Small intestine (tissue), 7 donors: ENCODE results near the gene TMEM72. TPM values are rescaled to one million over a fixed set of nuclear protein-coding genes. Genes with fewer than 3 reads are reported as not detected.

ENCODE experiments used
- DNase-seq, 2 donors: peaks; one replicate each; pipeline versions ENCODE4 v3.0.0 to v3.0.0-alpha.2; 2013
- FAIRE-seq: peaks from 2 replicates; lab custom pipeline; 2012; peaks lifted over from hg19 to GRCh38; lab: Jason Lieb, UNC
- H3K27ac ChIP-seq, 3 donors: one replicate each; pipeline ENCODE4 v1.5.1; 2013; ENCODE audit warnings: low read length in 2 of 3, mild to moderate bottlenecking in 2 of 3, control low read depth in 1 of 3, inconsistent platforms in 1 of 3, low read depth in 1 of 3, moderate library complexity in 1 of 3
- H3K27me3 ChIP-seq, 3 donors: one replicate each; pipeline ENCODE4 v1.6.1; 2013; ENCODE audit warnings: low read length in 3 of 3, inconsistent platforms in 1 of 3; ENCODE audit not compliant: control insufficient read depth in 3 of 3, insufficient read depth in 3 of 3
- H3K36me3 ChIP-seq, 3 donors: one replicate each; pipeline ENCODE4 v1.6.1; 2013; ENCODE audit warnings: low read length in 3 of 3, inconsistent platforms in 1 of 3, low read depth in 1 of 3, mild to moderate bottlenecking in 1 of 3, moderate library complexity in 1 of 3; ENCODE audit not compliant: control insufficient read depth in 3 of 3, insufficient read depth in 2 of 3
- H3K4me1 ChIP-seq, 3 donors: one replicate each; pipeline ENCODE4 v1.6.1; 2013; ENCODE audit warnings: low read length in 2 of 3, inconsistent platforms in 1 of 3, low read depth in 1 of 3, mild to moderate bottlenecking in 1 of 3, moderate library complexity in 1 of 3; ENCODE audit not compliant: control insufficient read depth in 3 of 3, insufficient read depth in 2 of 3
- H3K4me3 ChIP-seq, 3 donors: one replicate each; pipeline ENCODE4 v1.5.1; 2013; ENCODE audit warnings: low read length in 3 of 3, control low read depth in 1 of 3, inconsistent platforms in 1 of 3, low read depth in 1 of 3, mild to moderate bottlenecking in 1 of 3, moderate library complexity in 1 of 3
- H3K9me3 ChIP-seq, 2 donors: one replicate each; pipeline ENCODE4 v1.6.1; 2013; ENCODE audit warnings: low read depth in 1 of 2, low read length in 1 of 2; ENCODE audit not compliant: control insufficient read depth in 2 of 2, insufficient read depth in 1 of 2
- WGBS, 3 donors: extraction: QIAGEN DNeasy Blood & Tissue Kit; methylation state at CpG; one replicate each; pipeline ENCODE4 v1.1.7; 2013; 5-methylcytosine and 5-hydroxymethylcytosine counted together
- polyA plus RNA-seq, 4 donors: library from polyadenylated mRNA; stranded (reverse) in 3 of 4; unstranded in 1 of 4; fragments of 200-250 nt in 3 of 4; fragments of 120-200 nt in 1 of 4; gene quantifications; one replicate each; pipeline versions ENCODE4 v1.2.1 to v1.2.3, GENCODE V29; 2013
- donor health status: healthy with polysubstance abuse.
- donor health status: control.
- donor health status: control.
- donor health status: Bipolar disorder and iron deficiency.
- donor health status: healthy.

TMEM72 gene
- polyA plus RNA-seq, 4 donors, result 0.28 to 0.64 TPM; not detected in 2

GRCh38 chr10:44959247-44960087, 48.3 kb downstream of the TMEM72 start, which contains the start of gene RASSF4:
Gene RASSF4, plus strand, starts transcription at chr10:44959802. Its CDS starts 10,401 bp downstream, at chr10:44970203.
- Histone ChIP-seq H3K4me1 (peaks cover 4 to 54% (median 9%) of the 10 kb centered on the region in 3 donors), H3K27ac (peak within 1 kb of the TSS; percentile 91 to 98 (median 93)), H3K9me3 (peaks cover 0 to 3% of the 10 kb centered on the region in 2 donors), H3K36me3 (peaks cover 0 to 15% (median 0%) of the 10 kb centered on the region in 3 donors), H3K27me3 (no peaks in the 10 kb centered on the region), H3K4me3 (peak within 1 kb of the TSS; percentile 46 to 77 (median 71))
- FAIRE-seq (no peak), DNase-seq (peak; percentile 96)
- WGBS, 3 donors, result 1 to 2% (median 1%) methylated on average over 50 to 74 of the region's 74 CpGs

DNA sequence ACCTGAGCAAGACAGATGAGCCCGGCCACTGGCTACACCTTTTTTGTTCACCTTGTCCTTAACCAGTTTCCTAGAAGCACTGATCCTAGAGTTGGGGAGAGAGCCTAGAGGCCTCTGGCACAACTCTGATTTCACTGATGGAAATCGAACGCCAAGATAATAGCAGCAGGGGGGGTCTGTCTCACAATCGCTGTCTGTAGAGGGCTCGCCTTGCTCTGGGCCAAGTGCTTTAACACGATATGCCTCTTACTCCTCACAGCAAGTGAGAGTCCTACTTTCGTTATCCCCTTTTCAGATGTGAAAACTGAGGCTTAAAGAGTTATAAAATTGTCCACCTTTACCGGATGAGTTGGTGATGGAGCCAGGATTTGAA, 48.9 kb downstream of the TMEM72 start:
- peak in 1 of 2 donors; percentile 40 for DNase-seq
- peak overlapping the region; percentile 34 to 77 (median 71) for H3K4me3 ChIP-seq
- H3K27me3 ChIP-seq, result no peaks in the 10 kb centered on the region
- no peak for FAIRE-seq
- WGBS, 3 donors, result 14 to 36% (median 33%) methylated on average over 8 of the region's 8 CpGs
- peaks cover 0 to 12% (median 0%) of the 10 kb centered on the region in 3 donors for H3K36me3 ChIP-seq
- peaks cover 10 to 60% (median 11%) of the 10 kb centered on the region in 3 donors for H3K4me1 ChIP-seq
- H3K9me3 ChIP-seq, result peaks cover 0 to 3% of the 10 kb centered on the region in 2 donors
- H3K27ac ChIP-seq, result peak overlapping the region; percentile 27 to 79 (median 70)

DNA sequence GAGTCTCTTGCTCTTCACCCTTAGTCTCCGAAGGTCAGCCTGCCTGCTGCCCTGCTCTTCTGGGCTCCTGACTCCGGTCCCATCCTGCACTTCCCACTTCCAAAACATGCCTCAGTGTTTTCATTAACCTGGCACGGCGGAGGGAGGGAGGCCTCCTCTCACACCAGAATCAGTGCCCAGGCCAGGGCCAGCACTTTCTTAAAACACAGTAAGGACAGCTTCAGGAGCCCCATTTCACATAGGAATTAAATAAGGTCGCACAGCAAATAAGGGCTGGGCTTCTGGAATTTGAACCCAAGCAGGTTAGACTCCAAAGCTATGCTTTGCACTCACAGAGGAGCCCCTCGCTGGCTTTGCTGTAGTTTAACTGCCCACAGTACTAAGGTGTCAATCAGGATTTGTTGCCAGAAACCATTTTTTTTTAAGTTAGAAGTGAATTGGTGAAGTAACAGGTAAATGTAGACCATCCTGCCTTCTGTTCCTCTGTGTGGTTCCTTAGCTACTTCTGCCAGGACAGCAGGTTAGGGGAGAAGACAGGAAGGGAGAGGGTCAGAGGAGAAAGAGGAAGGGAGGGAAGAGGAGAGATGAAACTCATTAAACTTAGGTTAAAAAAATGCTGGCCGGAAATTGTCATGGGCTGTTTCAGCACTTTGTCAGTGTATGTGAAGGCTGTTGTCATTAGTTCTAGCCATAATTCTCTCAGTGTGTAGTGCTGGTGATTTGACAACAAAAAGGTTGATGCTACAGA, 49.5 kb downstream of the TMEM72 start:
- 14 to 59% (median 45%) methylated on average over 7 of the region's 7 CpGs for WGBS, 3 donors
- H3K4me1 ChIP-seq, result peaks cover 11 to 66% (median 13%) of the 10 kb centered on the region in 3 donors

DNA sequence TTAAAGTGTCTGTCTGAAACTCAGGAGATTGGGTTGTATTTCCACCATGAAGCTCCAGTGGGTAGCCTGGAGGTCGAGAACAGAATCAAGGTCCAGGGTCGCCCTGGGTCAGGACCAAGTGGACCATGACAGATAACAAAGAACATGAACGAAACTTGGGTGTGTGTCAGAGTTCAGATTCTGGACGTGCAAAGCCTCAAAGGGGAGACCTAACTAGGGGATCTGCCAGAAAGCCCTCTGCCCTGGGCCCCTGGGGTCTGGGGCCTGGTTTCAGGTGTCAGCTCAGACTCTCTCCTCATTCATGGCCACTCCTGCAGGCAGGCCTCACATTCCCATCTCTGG, 50.1 kb downstream of the TMEM72 start:
- Histone ChIP-seq H3K36me3 (peaks cover 0 to 7% (median 0%) of the 10 kb centered on the region in 3 donors), H3K27me3 (no peaks in the 10 kb centered on the region), H3K27ac (peak overlapping the region; percentile 8 to 70 (median 35)), H3K9me3 (peaks cover 0 to 3% of the 10 kb centered on the region in 2 donors), H3K4me1 (peaks cover 11 to 71% (median 14%) of the 10 kb centered on the region in 3 donors), H3K4me3 (peak overlapping the region in 1 of 3 donors; percentile 71)
- peak in 1 of 2 donors; percentile 42 for DNase-seq
- whole genome bisulfite sequencing, 3 donors, result 25 to 38% (median 26%) methylated on average over 3 to 4 of the region's 4 CpGs
- no peak for FAIRE-seq

More for the DNA sequence above, 49.5 kb downstream of the TMEM72 start:
- no peaks in the 10 kb centered on the region for H3K27me3 ChIP-seq
- peaks cover 0 to 3% of the 10 kb centered on the region in 2 donors for H3K9me3 ChIP-seq
- DNase-seq (peak; percentile 46 to 61), FAIRE-seq (no peak)
- H3K36me3 ChIP-seq, result peaks cover 0 to 12% (median 0%) of the 10 kb centered on the region in 3 donors
- H3K27ac ChIP-seq, result peak overlapping the region; percentile 27 to 79 (median 70)
- peak overlapping the region in 2 of 3 donors; percentile 71 to 77 for H3K4me3 ChIP-seq

DNA sequence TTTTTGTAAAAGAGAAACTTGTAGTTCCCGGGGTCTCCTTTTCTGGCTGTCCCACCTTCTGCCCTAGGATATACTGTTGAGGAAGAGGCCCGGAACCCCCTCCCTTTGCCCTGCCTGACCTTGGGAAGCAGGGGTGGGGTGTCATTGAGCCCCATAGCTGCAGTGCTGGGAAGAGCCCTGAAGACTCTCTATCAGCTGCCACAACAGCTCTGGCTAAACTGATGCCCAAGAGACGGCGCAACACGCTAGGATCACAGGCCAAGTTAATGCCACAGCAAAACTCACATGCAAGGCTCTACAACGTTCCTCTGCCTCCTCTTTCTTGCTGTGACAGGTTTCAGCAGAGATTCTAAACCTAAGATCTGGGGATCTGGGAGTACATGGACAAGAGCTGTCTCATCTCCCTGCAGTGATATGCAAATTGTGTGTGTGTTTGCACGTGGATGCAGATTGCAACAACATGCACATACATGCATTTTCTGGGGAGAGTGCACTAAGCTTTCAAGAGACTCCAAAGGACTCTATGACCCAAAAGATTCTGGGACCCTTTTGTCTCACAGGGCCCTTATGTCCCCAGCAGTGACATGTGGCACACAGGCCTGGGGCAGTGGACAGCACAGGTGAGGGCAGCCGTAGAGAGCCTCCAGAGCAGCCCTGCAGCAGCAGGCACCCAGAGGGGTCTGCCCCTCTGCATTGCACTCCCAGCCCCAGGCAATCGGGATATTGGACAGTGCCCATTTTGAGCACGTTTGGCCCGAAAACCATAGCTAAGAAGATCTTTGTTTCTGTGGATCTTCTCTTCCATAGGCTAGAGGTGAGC, 51.0 kb downstream of the TMEM72 start:
- WGBS, 3 donors, result 55 to 79% (median 63%) methylated on average over 11 of the region's 11 CpGs
- Histone ChIP-seq H3K4me3 (no peak overlapping the region), H3K36me3 (peaks cover 0 to 4% (median 0%) of the 10 kb centered on the region in 3 donors), H3K9me3 (no peaks in the 10 kb centered on the region), H3K27me3 (no peaks in the 10 kb centered on the region), H3K4me1 (peaks cover 11 to 80% (median 16%) of the 10 kb centered on the region in 3 donors), H3K27ac (no peak overlapping the region)
- FAIRE-seq (no peak), DNase-seq (no peak)

DNA sequence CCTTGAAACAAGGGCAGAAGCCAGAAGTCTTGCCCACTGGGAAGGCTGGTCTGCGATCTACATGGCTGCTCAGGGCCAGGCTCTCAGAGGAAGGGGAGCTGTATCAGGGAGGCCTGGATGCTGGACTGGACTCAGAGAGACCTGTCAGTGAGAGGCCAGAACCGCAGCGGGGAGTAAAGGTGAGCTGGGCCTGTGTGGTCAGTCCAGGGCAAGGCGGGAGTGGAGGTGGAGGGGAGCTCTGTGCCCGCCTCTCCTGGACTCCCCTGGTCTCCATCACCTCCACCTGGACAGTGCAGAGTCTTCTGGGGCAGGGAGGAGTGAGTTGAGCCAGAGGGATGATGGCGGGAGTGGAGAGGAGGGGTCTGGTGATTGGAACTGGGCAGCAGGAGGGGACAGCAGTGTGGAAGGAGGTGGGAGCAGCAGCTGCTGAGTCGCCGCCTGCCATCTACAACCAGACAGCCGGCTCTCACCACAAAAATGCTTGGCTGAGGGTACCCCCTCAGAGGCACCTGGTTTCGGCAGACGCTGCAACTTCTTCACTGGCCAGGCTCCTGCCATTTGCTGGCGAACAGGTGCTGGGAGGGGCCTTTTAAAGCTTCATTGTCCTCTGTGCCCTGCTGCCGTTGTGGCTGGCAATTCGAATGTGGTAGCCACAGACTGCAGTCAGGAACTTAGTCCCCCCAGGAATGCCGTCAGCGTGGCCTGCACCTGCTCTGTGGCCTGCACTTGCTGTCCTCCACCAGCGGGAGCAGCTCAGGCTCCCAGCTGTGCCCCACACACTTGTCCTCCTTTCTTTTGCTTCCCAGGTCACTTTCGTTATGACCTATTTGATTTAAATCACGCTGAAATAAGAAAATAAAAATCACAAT, 52.0 kb downstream of the TMEM72 start:
- FAIRE-seq (no peak), DNase-seq (peak; percentile 25 to 62)
- Histone ChIP-seq H3K4me3 (no peak overlapping the region), H3K4me1 (peaks cover 11 to 77% (median 14%) of the 10 kb centered on the region in 3 donors), H3K36me3 (peaks cover 0 to 6% (median 0%) of the 10 kb centered on the region in 3 donors), H3K27ac (peak overlapping the region; percentile 42 to 83 (median 45)), H3K9me3 (no peaks in the 10 kb centered on the region), H3K27me3 (no peaks in the 10 kb centered on the region)
- WGBS, 3 donors, result 33 to 69% (median 55%) methylated on average over 16 to 19 of the region's 19 CpGs
